H1 (cell line): ENCODE results near the gene ALPP. TPM values are rescaled to one million over a fixed set of nuclear protein-coding genes. Genes with fewer than 3 reads are reported as not detected.

Source experiments
- CTCF ChIA-PET: fragments of 300-600 bp; sonication (Branson Sonifier 250); formaldehyde crosslinking; loops from one replicate; lab custom pipeline; 2021; ENCODE audit not compliant: partially characterized antibody; lab: Charles Lee
- POLR2A ChIA-PET: fragments of 300-600 bp; sonication (Branson Sonifier 250); formaldehyde crosslinking; loops from one replicate; lab custom pipeline; 2021; ENCODE audit warnings: inconsistent platforms; ENCODE audit not compliant: partially characterized antibody; lab: Charles Lee
- DNase-seq, 2 experiments: peaks; one replicate each; pipeline versions ENCODE4 v3.0.0 to v3.0.0-alpha.2; 2010 to 2022; ENCODE audit warnings: low spot score in 2 of 2, low read depth in 1 of 2, mixed read lengths in 1 of 2
- FAIRE-seq: peaks from 2 replicates; lab custom pipeline; 2011; peaks lifted over from hg19 to GRCh38; lab: Jason Lieb, UNC
- H2AFZ ChIP-seq: 2 replicates; pipeline ENCODE4 v1.8.1; 2012; ENCODE audit warnings: low read length, inconsistent platforms
- H2AK5ac ChIP-seq: 2 replicates; pipeline ENCODE4 v1.6.1; 2013; ENCODE audit warnings: low read depth, low read length
- H2BK120ac ChIP-seq: replicated peaks from 2 replicates; pipeline ENCODE3; 2013; ENCODE audit warnings: low read depth, low read length, inconsistent platforms
- H2BK12ac ChIP-seq: 2 replicates; pipeline ENCODE4 v1.6.1; 2013; ENCODE audit warnings: low read depth, low read length
- H2BK15ac ChIP-seq: 2 replicates; pipeline ENCODE4 v1.6.1; 2013; ENCODE audit warnings: low read length
- H2BK20ac ChIP-seq: 2 replicates; pipeline ENCODE4 v1.6.1; 2013; ENCODE audit warnings: low read length
- H2BK5ac ChIP-seq: 2 replicates; pipeline ENCODE4 v1.6.1; 2013; ENCODE audit warnings: low read depth, low read length
- H3K14ac ChIP-seq: 2 replicates; pipeline ENCODE4 v1.6.1; 2013; ENCODE audit warnings: inconsistent platforms; ENCODE audit not compliant: insufficient read length
- H3K18ac ChIP-seq: 2 replicates; pipeline ENCODE4 v1.6.1; 2013; ENCODE audit warnings: low read length; ENCODE audit errors: extremely low read depth
- H3K23ac ChIP-seq: 2 replicates; pipeline ENCODE4 v1.6.1; 2013; ENCODE audit warnings: inconsistent platforms; ENCODE audit not compliant: insufficient read length
- H3K23me2 ChIP-seq: 2 replicates; pipeline ENCODE4 v1.6.1; 2013; ENCODE audit warnings: low read depth, low read length
- H3K27ac ChIP-seq: 2 replicates; pipeline ENCODE4 v1.6.1; 2011; ENCODE audit warnings: low read depth, low read length, inconsistent platforms
- H3K27me3 ChIP-seq, 4 experiments: replicated peaks in 1 of 4; 1 replicate in 1 of 4; 2 replicates in 3 of 4; pipeline versions ENCODE4 v1.6.1 to v1.8.1; 2011 to 2013; ENCODE audit warnings: low read length in 3 of 4, mild to moderate bottlenecking in 3 of 4, inconsistent platforms in 2 of 4, mixed read lengths in 2 of 4, moderate library complexity in 1 of 4; ENCODE audit not compliant: control insufficient read depth in 3 of 4, insufficient read depth in 3 of 4; ENCODE audit errors: extremely low read depth in 1 of 4
- H3K36me3 ChIP-seq, 4 experiments: 2 replicates each; pipeline versions ENCODE4 v1.6.1 to v1.8.1; 2011 to 2013; ENCODE audit warnings: mild to moderate bottlenecking in 4 of 4, low read length in 3 of 4, moderate library complexity in 2 of 4, control low read depth in 1 of 4, inconsistent platforms in 1 of 4; ENCODE audit not compliant: insufficient read depth in 4 of 4, control insufficient read depth in 2 of 4
- H3K4ac ChIP-seq: replicated peaks from 2 replicates; pipeline ENCODE3; 2013; ENCODE audit warnings: low read length, low read depth, mixed read lengths, inconsistent platforms; ENCODE audit not compliant: insufficient read length
- H3K4me1 ChIP-seq, 4 experiments: replicated peaks in 1 of 4; 1 replicate in 1 of 4; 2 replicates in 3 of 4; pipeline versions ENCODE4 v1.6.1 to v1.8.1; 2011 to 2013; ENCODE audit warnings: low read length in 3 of 4, inconsistent platforms in 2 of 4, mixed read lengths in 1 of 4; ENCODE audit not compliant: insufficient read depth in 4 of 4, control insufficient read depth in 3 of 4
- H3K4me2 ChIP-seq, 2 experiments: 2 replicates each; pipeline versions ENCODE4 v1.6.1 to v1.8.1; 2011 to 2013; ENCODE audit warnings: low read depth in 2 of 2, low read length in 2 of 2, control low read depth in 1 of 2, inconsistent platforms in 1 of 2, mild to moderate bottlenecking in 1 of 2; ENCODE audit not compliant: insufficient read depth in 1 of 2
- H3K4me3 ChIP-seq, 4 experiments: fragments of 200-600, 300-600 bp in 1 of 4; sonication (generic), shearing (Covaris generic), sonication (Bioruptor Twin) in 1 of 4; 2 replicates each; pipeline versions ENCODE4 v1.5.1 to v1.8.1; 2011 to 2016; ENCODE audit warnings: low read length in 4 of 4, low read depth in 3 of 4, control low read depth in 2 of 4, inconsistent platforms in 2 of 4, mild to moderate bottlenecking in 2 of 4, mixed read lengths in 1 of 4, moderate library complexity in 1 of 4; ENCODE audit not compliant: insufficient read depth in 2 of 4; ENCODE audit errors: extremely low read depth in 1 of 4
- H3K56ac ChIP-seq: replicated peaks from 2 replicates; pipeline ENCODE3; 2013; ENCODE audit warnings: low read depth, mild to moderate bottlenecking, mixed read lengths, low read length, inconsistent platforms; ENCODE audit not compliant: insufficient read length
- H3K79me1 ChIP-seq: 2 replicates; pipeline ENCODE4 v1.6.1; 2013; ENCODE audit warnings: low read depth, low read length, control low read depth
- H3K79me2 ChIP-seq, 2 experiments: 2 replicates each; pipeline versions ENCODE4 v1.6.1 to v1.8.1; 2012 to 2013; ENCODE audit warnings: low read length in 2 of 2, mild to moderate bottlenecking in 2 of 2, inconsistent platforms in 1 of 2; ENCODE audit not compliant: insufficient read depth in 2 of 2, control insufficient read depth in 1 of 2
- H3K9ac ChIP-seq, 4 experiments: replicated peaks in 1 of 4; 1 replicate in 1 of 4; 2 replicates in 3 of 4; pipeline versions ENCODE4 v1.6.1 to v1.8.1; 2011 to 2013; ENCODE audit warnings: low read depth in 3 of 4, low read length in 3 of 4, control low read depth in 2 of 4, mild to moderate bottlenecking in 2 of 4, moderate library complexity in 2 of 4, inconsistent platforms in 1 of 4; ENCODE audit errors: extremely low read depth in 1 of 4
- H3K9me3 ChIP-seq, 2 experiments: 2 replicates each; pipeline versions ENCODE4 v1.6.1 to v1.8.1; 2012 to 2013; ENCODE audit warnings: mild to moderate bottlenecking in 2 of 2, moderate library complexity in 2 of 2, control low read depth in 1 of 2, inconsistent platforms in 1 of 2, low read depth in 1 of 2, low read length in 1 of 2, mixed read lengths in 1 of 2; ENCODE audit not compliant: insufficient read depth in 2 of 2
- H4K20me1 ChIP-seq, 2 experiments: replicated peaks in 1 of 2; 2 replicates each; pipeline versions ENCODE3 to v1.8.1; 2011 to 2013; ENCODE audit warnings: inconsistent platforms in 2 of 2, low read length in 2 of 2, mild to moderate bottlenecking in 1 of 2; ENCODE audit not compliant: insufficient read depth in 2 of 2, control insufficient read depth in 1 of 2
- H4K5ac ChIP-seq: 2 replicates; pipeline ENCODE4 v1.6.1; 2013; ENCODE audit warnings: low read length, low read depth, mixed read lengths, inconsistent platforms; ENCODE audit not compliant: insufficient read length
- H4K8ac ChIP-seq: 2 replicates; pipeline ENCODE4 v1.8.0; 2013; ENCODE audit warnings: mild to moderate bottlenecking, moderate library complexity, low read length, inconsistent platforms; ENCODE audit not compliant: insufficient read depth; ENCODE audit errors: extremely low read depth
- H4K91ac ChIP-seq: replicated peaks from 2 replicates; pipeline ENCODE3; 2013; ENCODE audit warnings: low read length, mixed read lengths, inconsistent platforms; ENCODE audit not compliant: insufficient read length
- BRCA1 ChIP-seq: IDR thresholded peaks from 2 replicates; pipeline ENCODE4 v1.6.1; 2012; ENCODE audit warnings: low read depth, low read length, improper control_type of control experiment
- NANOG ChIP-seq: IDR thresholded peaks from 2 replicates; pipeline ENCODE4 v1.6.1; 2011; ENCODE audit warnings: low read length, low read depth, mild to moderate bottlenecking, inconsistent platforms; ENCODE audit not compliant: insufficient read depth, poor library complexity, severe bottlenecking
- NRF1 ChIP-seq: IDR thresholded peaks from 2 replicates; pipeline ENCODE4 v1.6.1; 2011; ENCODE audit warnings: mild to moderate bottlenecking, low read depth, low read length, improper control_type of control experiment
- PHF8 ChIP-seq: fragments of 200-600 bp; sonication (generic); conservative IDR thresholded peaks from 2 replicates; pipeline ENCODE4 v1.7.1; 2012; ENCODE audit warnings: low read depth, mild to moderate bottlenecking, inconsistent platforms, low read length, moderate library complexity
- POLR2A ChIP-seq, 2 experiments: IDR thresholded peaks; 1 replicate in 1 of 2; 2 replicates in 1 of 2; pipeline ENCODE4 v1.6.1; 2011; ENCODE audit warnings: low read depth in 2 of 2, low read length in 2 of 2, mild to moderate bottlenecking in 2 of 2; ENCODE audit errors: control extremely low read depth in 1 of 2
- POLR2AphosphoS5 ChIP-seq: IDR thresholded peaks from 2 replicates; pipeline ENCODE4 v1.6.1; 2011; ENCODE audit warnings: low read depth, low read length
- RNF2 ChIP-seq: fragments of 200-900, 300-1000 bp; sonication (generic); IDR thresholded peaks from 2 replicates; pipeline ENCODE4 v1.7.1; 2016; ENCODE audit warnings: borderline replicate concordance, low read depth, mild to moderate bottlenecking, antibody characterized with exemption, low read length; ENCODE audit not compliant: poor library complexity, severe bottlenecking; ENCODE audit errors: missing control alignments
- RXRA ChIP-seq: IDR thresholded peaks from 2 replicates; pipeline ENCODE4 v1.6.1; 2011; ENCODE audit warnings: low read depth, mild to moderate bottlenecking, low read length, moderate library complexity; ENCODE audit not compliant: insufficient read depth
- SP2 ChIP-seq: IDR thresholded peaks from 2 replicates; pipeline ENCODE4 v1.6.1; 2012; ENCODE audit warnings: mild to moderate bottlenecking, low read length, inconsistent platforms
- WGBS, 2 experiments: shearing (Covaris generic) in 1 of 2; methylation state at CpG; one replicate each; pipeline versions ENCODE4 v1.1.6 to v1.1.7; 2013 to 2015; ENCODE audit warnings: low lambda C conversion rate in 2 of 2, mixed read lengths in 2 of 2, inconsistent platforms in 1 of 2, low coverage in 1 of 2, missing lambda C conversion rate in 1 of 2; ENCODE audit not compliant: insufficient replicate concordance in 2 of 2, insufficient coverage in 1 of 2, insufficient read length in 1 of 2; ENCODE audit errors: extremely low coverage in 1 of 2, missing lambda C conversion rate in 1 of 2; 5-methylcytosine and 5-hydroxymethylcytosine counted together
- polyA plus RNA-seq, 7 experiments: library from polyadenylated mRNA; depleted of rRNA in 3 of 7; stranded (reverse) in 5 of 7; unstranded in 2 of 7; fragments of >200 nt in 5 of 7; fragments of 200-250 nt in 2 of 7; gene quantifications; 1 replicate in 5 of 7; 2 replicates in 1 of 7; 4 replicates in 1 of 7; pipeline versions ENCODE4 v1.2.1 to v1.2.3, GENCODE V29; 2011 to 2013; ENCODE audit warnings: missing spikeins in 2 of 7, mixed read lengths in 2 of 7
- total RNA-seq: library from RNA; stranded (reverse); fragmentation: NEBNext Ultra II Directional; extraction: Animal tissue kit (Norgen Biotek cat#: 25700); gene quantifications from 2 replicates; pipeline ENCODE4 v1.2.1, GENCODE V29; 2021

ALPP gene
- total and polyA plus RNA-seq, 2 of the 8 experiments (the other 6 are each of a cell fraction or from before 2014, with no cell fraction given) = 0.15 TPM

DNA sequence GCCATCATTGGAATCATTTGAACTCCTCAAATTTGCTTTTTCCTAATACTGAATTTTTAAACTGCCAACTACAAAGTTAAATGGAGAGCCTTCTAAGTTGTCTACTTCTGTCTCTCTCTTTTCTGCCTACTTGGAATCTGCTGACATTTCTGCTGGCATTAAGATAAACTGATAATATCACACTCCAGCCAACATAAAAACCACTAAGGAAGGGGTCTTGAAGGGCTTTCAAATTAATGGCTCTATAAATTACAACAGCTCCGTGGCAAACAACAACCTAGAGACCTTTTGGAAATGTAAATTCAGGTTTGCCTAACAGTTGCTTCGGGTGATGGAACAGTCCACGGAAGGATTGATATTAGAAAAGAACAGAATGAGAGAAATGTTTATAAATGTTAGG lies 12.1 kb downstream of the ALPP start:
- H4K20me1 ChIP-seq = peaks cover 0 to 3% of the 10 kb centered on the region in 2 experiments
- H3K9ac ChIP-seq = no peak overlapping the region
- POLR2A ChIA-PET = interaction anchor here (0.8 to 1.7 kb wide), 5 partner anchors 8 to 31 kb away, joined by 3 to 6 read pairs (median 4); no protein-coding TSS in a partner anchor
- no peak overlapping the region for H4K5ac ChIP-seq
- H3K79me1 ChIP-seq = no peaks in the 10 kb centered on the region
- H3K4me3 ChIP-seq = no peak overlapping the region
- H3K18ac ChIP-seq = no peak overlapping the region
- H4K8ac ChIP-seq = no peak overlapping the region
- no peak overlapping the region for H2BK15ac ChIP-seq
- no peak overlapping the region for H2BK20ac ChIP-seq
- H2BK120ac ChIP-seq = no peak overlapping the region
- WGBS, 2 experiments = 87% methylated on average over 3 of the region's 3 CpGs; no CpG with 5 or more reads in 1 of the 2 experiments
- H3K79me2 ChIP-seq = no peaks in the 10 kb centered on the region
- no peak overlapping the region for H3K27ac ChIP-seq
- H3K23me2 ChIP-seq = peaks cover 28% of the 10 kb centered on the region; the same call in 1 of the 2 replicates
- FAIRE-seq (no peak), DNase-seq (no peak)
- no peaks in the 10 kb centered on the region for H3K9me3 ChIP-seq
- peaks cover 0 to 4% (median 0%) of the 10 kb centered on the region in 4 experiments; a peak in 3 of 8 replicates for H3K36me3 ChIP-seq
- no peak overlapping the region for H3K23ac ChIP-seq
- H4K91ac ChIP-seq = no peak overlapping the region
- no peak overlapping the region for H3K14ac ChIP-seq
- no peak overlapping the region for H2AFZ ChIP-seq
- no peak overlapping the region for H2BK5ac ChIP-seq
- no peak overlapping the region for H3K56ac ChIP-seq
- H2AK5ac ChIP-seq = no peak overlapping the region
- CTCF ChIA-PET = interaction anchor here (0.7 to 2.7 kb wide), 6 partner anchors 9 to 50 kb away, joined by 3 to 9 read pairs (median 4); no protein-coding TSS in a partner anchor
- no peak for TF ChIP-seq RXRA
- TF ChIP-seq POLR2A (IDR thresholded peaks at IDR 0.05; ENCODE audit: control extremely low read depth in 1 of 2, low read depth in 2 of 2, low read length in 2 of 2) = no peak
- no peak for TF ChIP-seq POLR2AphosphoS5
- TF ChIP-seq NANOG = no peak
- TF ChIP-seq PHF8 = no peak
- no peak for TF ChIP-seq RNF2
- TF ChIP-seq BRCA1 = no peak
- no peak for TF ChIP-seq SP2
- TF ChIP-seq NRF1 = no peak
- H3K4ac ChIP-seq = no peak overlapping the region
- peaks cover 5 to 28% (median 13%) of the 10 kb centered on the region in 4 experiments for H3K4me1 ChIP-seq
- H3K4me2 ChIP-seq = no peak overlapping the region
- peaks cover 16 to 46% (median 45%) of the 10 kb centered on the region in 4 experiments for H3K27me3 ChIP-seq
- no peak overlapping the region for H2BK12ac ChIP-seq
